DMS 273 (cell line): ENCODE data around the gene MRGPRE.
"Not testable (repeated sequence)": the region's sequence is repeated elsewhere in the genome, so short reads cannot be mapped to it uniquely, and the experiment has no call there.

Source experiments
- DNase-seq: peaks from one replicate; lab custom pipeline; 2025; ENCODE audit not compliant: unreplicated experiment; lab: John Stamatoyannopoulos, UW

Gene MRGPRE

GRCh38 chr11:3231851-3232744 lies at the start of gene MRGPRE:
TSS of gene MRGPRE (minus strand) at chr11:3232417. CDS start at chr11:3228799, 3,618 bp downstream.
- DNase-seq: peak; percentile 93

- DNase-seq: not testable (repeated sequence)
Observed at GRCh38 chr11:3281146-3281545, 48.9 kb upstream of the MRGPRE start.

GRCh38 chr11:3280662-3281061 lies 48.4 kb upstream of the MRGPRE start:
- DNase-seq: not testable (repeated sequence)

- DNase-seq: not testable (repeated sequence)
Observed at GRCh38 chr11:3278922-3279321, 46.7 kb upstream of the MRGPRE start.

GRCh38 chr11:3273629-3274028 lies 41.4 kb upstream of the MRGPRE start:
- DNase-seq: not testable (repeated sequence)

GRCh38 chr11:3262548-3262947 lies 30.3 kb upstream of the MRGPRE start:
- DNase-seq: not testable (repeated sequence)

GRCh38 chr11:3261831-3262230 lies 29.6 kb upstream of the MRGPRE start:
- not testable (repeated sequence) for DNase-seq

GRCh38 chr11:3257509-3257908 lies 25.3 kb upstream of the MRGPRE start:
- not testable (repeated sequence) for DNase-seq

- DNase-seq: not testable (repeated sequence)
Observed at GRCh38 chr11:3255241-3255640, 23.0 kb upstream of the MRGPRE start.

- not testable (repeated sequence) for DNase-seq
Observed at GRCh38 chr11:3254773-3255172, 22.6 kb upstream of the MRGPRE start.

GRCh38 chr11:3245071-3245470 lies 12.9 kb upstream of the MRGPRE start:
- DNase-seq: no peak

- no peak for DNase-seq
Observed at GRCh38 chr11:3243880-3244279, 11.7 kb upstream of the MRGPRE start.

GRCh38 chr11:3237119-3237518 lies 4.9 kb upstream of the MRGPRE start:
- no peak for DNase-seq

- no peak for DNase-seq
Observed at GRCh38 chr11:3234846-3235245, 2.6 kb upstream of the MRGPRE start.

GRCh38 chr11:3232956-3233355 lies 739 bp upstream of the MRGPRE start:
- DNase-seq: no peak

GRCh38 chr11:3231550-3231850 lies 717 bp downstream of the MRGPRE start:
- DNase-seq: no peak

- no peak for DNase-seq
Observed at GRCh38 chr11:3230636-3231549, 1.3 kb downstream of the MRGPRE start.

GRCh38 chr11:3229673-3230630 lies 2.3 kb downstream of the MRGPRE start:
- no peak for DNase-seq

- DNase-seq: no peak
Observed at GRCh38 chr11:3228445-3228829, 3.8 kb downstream of the MRGPRE start.

GRCh38 chr11:3227568-3228444 lies 4.4 kb downstream of the MRGPRE start:
- no peak for DNase-seq
